ENCODE results near the gene DAAM1. TPM values are rescaled to one million over a fixed set of nuclear protein-coding genes. Genes with fewer than 3 reads are reported as not detected.

DAAM1 gene
- total RNA-seq, 1 donor from 2014 or later = 232 TPM

DNA sequence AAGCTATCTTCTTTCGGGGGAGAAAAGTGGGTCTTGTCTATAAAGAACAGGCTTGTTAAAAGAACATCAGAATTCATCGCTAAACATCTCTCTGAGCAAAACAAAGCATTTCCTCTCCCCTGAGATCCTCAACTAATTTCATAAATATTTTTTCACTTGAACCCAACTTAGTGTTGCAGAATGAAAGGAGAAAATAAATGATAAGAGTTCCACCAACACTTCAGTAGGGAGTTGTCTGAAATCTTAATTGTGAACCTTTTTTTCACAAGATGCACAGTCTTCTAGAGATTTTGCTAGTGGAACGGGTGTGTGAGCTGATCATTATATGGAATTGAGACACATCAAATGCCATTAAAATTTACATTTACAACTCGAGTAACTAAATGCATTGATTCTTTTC, 1.3 kb upstream of the DAAM1 start:
- FAIRE-seq (no peak), DNase-seq (ENCODE audit: low spot score in 2 of 2) (no peak)

DNA sequence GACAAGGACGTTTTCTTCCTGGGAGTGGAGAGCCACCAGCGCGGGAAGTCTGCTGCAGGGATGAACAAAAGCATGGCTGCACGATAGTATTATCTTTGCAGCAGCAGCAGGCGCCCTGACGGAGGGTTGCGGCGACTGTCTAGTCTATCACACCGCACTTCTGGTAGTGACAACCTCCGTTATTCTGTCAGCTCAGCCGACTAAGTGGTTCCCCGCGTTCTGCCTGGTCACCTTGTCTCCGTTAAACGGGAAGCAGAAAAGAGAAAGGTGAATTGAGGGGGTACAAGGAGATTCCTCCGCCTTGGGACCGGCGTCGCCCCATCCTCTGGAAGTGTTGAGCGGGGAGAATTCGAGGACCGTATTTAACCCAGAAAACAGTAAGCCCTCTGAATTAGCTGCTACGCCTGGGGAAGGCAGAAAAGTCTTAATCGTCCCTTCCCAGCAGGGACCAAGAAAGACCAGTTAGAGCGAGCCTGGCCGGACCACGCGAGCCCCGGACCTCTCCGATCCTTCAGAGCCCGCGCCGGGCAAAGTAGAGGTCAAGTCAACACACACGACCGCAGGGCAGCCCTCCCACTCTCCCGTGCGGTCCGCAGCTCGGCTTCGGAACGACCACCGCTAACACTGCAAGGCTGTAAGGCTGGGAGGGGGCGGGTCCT, 536 bp upstream of the DAAM1 start:
- peak in 1 of 2 donors; percentile 14 for DNase-seq (ENCODE audit: low spot score in 2 of 2)

DNA sequence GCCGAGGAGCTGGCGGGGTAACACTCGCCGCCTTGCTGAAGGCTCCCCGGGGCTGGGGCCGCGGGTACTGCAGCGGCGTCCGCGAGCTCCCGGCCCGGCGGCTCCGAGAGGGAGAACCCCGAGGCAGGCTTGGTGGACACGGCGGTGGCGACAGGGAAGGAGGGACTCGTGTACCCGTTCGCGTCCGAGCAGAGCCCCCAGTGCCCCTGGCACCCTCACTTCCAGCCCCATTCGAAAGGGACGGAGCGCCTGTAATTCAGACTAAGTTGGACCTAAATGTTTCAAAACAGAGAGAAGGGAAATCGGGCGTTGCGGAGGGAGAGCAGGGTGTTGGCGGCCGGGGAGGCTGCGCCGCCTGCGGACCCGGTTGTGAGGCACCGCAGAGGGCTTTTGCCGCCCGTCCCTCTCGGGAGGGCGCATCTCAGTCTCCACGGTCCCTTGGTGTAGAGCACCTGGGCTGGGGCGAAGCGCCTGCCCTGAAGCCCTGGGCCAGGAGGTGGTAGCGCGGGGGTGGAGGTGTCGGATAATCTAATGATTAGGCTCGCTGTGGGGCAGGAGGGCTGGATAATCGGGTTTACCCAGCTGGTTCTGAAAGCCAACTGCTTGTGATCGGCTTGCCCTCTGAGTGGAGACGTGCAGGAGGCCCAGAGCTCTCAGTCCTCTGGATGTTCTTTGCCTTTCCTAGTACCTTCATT, 771 bp downstream of the DAAM1 start:
- FAIRE-seq = no peak
- DNase-seq (ENCODE audit: low spot score in 2 of 2) = peak in 1 of 2 donors; percentile 29

More for the DNA sequence above, 536 bp upstream of the DAAM1 start:
- FAIRE-seq = no peak

DNA sequence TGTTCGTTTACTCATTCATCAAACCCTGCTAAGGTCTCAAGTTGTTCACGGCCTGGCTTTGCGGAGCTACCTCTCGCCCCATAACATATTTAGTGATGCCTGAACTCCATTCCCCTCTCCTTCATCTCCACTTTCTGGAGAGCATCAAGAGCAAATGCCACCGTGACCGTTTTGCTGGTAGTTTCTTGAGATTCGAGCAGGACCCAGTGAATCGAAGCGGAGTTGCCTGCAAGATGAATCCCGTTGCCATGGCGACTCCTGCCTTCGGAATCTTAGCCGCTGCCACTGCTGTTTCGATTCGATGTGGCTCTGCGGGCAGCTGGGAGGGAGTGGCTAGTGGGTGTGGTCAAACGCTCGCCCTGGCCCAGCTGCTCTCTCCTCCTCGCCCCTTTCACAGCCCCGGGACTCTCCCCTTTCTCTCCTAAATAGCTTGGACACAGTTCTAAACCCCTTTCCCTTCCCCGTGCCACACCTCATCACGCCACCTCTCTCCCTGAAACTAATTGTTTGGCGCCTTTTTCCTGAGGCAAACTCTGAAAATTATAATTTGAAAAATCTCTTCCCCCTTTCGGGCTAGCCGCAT, 1.4 kb downstream of the DAAM1 start:
- FAIRE-seq (no peak), DNase-seq (ENCODE audit: low spot score in 2 of 2) (peak; percentile 61 to 67)

DNA sequence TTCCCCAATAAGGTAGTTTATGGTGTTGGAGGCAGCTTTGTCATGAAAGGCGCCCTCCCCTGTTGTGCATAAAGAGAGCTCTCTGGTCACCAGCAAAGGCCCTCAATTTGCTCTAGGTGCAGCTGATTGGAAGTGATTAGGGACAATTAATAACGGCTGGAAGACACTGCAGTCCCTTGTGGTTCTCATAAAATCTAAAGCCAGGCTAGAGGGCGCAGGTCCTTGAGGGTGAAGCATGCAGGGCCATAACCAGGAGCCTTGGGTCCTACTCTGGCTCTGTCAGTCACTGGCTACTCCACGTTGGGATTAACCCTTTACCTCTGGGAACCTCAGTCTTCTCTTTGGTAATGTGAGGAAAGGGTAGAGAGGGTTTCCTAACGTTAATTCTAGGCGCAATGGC, 1.9 kb downstream of the DAAM1 start:
- DNase-seq (ENCODE audit: low spot score in 2 of 2) (no peak), FAIRE-seq (no peak)

DNA sequence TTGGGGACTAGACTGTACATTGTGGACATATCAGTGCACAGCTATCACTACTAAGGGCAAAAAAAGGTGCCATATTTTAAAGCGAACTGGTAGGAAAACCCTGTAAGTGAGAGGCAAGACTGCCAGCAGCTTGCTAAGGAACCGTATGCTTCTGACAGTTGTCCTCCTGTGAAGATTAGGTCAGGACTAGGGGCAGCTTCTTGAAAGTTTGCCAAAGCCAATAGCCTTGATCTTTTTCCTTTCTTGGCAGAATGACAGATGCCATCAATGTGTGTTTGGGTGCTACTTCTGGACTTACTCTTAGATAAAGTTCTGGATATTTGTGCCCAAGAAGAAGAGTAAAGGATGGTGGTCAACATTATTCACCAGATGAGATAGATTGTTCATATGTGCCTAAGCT, 7.4 kb downstream of the DAAM1 start:
- DNase-seq (ENCODE audit: low spot score in 2 of 2) (no peak), FAIRE-seq (no peak)

DNA sequence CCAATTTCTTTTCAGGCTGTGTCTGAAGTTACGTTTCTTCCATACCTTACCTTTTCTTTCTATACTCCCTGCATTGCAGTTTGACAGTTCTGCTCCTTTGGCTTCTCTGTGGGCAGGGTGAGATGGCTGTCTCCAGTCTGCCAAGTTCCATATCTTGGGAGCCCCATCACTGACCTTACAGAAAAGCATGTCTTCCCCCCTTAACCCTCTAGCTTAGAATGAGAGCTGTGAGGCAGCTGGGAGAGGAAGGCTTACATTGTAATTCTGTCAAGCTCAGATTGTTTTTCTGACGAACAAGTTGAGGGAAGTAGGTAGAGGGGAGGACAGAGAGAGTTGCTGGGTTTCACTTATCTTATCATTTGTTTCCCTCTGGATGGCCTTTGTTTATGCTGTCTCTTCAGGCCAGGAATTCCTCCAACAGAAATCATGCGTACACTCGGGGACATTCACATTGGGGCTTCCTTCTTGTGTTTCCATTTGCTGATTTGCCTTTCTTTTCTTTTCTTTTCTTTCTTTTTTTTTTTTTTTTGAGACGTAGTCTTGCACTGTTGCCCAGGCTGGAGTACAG, 9.3 kb downstream of the DAAM1 start:
- DNase-seq (ENCODE audit: low spot score in 2 of 2) (no peak), FAIRE-seq (no peak)

DNA sequence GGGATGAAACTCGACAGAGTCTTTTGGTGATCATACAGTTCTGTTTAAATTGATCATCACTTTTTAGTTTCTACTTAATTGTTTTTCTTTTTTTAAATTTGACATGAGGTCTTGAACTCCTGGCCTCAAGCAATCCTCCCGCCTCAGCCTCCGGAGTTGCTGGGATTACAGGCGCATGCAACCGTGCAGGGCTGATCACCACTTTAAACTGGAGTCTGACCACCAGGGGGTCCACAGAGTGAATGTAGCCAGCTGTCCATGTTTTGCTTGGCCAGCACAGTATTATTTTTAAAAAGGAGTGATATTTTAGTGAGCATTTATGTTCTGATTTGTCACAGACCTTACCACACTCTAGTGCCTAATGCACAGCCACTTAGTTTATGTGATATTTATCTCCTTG, 10.7 kb downstream of the DAAM1 start:
- DNase-seq (ENCODE audit: low spot score in 2 of 2) (no peak), FAIRE-seq (no peak)

DNA sequence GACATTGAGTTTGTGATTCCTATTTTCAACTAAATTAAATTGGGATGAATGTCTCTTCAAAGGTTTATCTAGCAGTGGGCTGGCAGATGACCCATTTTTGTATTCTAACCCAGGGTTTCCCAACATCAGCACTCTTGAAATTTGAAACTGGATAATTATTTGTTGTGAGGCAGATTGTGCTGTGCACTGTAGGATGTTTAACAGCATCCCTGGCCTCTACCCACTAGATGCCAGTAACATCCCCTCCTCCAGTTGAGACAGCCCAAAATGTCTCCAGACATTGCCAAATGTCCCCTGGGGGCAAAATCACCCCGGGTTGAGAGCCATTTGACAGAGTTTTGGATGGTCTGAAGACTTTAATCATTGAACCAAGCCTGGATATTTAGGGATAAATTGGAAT, 11.1 kb downstream of the DAAM1 start:
- FAIRE-seq (no peak), DNase-seq (ENCODE audit: low spot score in 2 of 2) (no peak)

DNA sequence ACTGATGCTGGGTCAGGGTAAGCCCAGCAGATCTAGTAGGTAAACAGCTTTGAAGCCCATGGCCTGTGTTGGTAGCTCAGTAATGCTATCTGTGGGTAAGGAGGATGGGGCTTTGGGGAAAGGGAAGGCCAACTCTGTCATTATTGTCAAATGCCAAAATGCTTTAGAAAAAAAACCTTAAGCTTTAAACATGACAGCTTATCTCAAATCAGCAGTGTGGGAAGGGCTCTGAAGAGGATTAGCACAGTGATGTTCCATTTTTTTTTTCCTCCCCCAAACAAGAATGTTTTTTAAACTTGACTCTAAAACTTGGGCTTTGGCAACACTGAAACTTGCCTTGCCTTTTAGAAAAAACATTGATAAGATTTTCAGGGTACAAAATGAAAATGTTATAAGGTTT, 11.7 kb downstream of the DAAM1 start:
- FAIRE-seq (no peak), DNase-seq (ENCODE audit: low spot score in 2 of 2) (no peak)

DNA sequence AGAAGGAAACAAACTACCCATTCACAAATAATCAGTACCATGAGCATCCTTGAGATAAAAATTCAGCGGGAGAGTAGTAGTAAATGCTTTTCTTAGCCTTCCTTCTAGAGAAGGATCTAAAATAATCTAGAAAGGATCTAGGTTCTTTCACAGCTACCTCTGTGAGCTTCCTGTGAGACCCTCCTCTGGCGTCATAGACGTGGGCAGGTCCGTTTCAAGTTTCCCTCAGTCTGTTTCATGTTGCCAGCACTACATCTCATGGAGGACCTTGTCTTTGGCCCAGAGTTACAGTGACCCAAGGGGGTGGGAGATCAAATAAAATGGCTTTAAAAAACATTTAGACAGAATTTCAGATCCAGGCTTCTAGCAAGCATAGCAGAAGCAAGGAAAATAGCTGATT, 13.6 kb downstream of the DAAM1 start:
- FAIRE-seq = no peak
- no peak for DNase-seq (ENCODE audit: low spot score in 2 of 2)

DNA sequence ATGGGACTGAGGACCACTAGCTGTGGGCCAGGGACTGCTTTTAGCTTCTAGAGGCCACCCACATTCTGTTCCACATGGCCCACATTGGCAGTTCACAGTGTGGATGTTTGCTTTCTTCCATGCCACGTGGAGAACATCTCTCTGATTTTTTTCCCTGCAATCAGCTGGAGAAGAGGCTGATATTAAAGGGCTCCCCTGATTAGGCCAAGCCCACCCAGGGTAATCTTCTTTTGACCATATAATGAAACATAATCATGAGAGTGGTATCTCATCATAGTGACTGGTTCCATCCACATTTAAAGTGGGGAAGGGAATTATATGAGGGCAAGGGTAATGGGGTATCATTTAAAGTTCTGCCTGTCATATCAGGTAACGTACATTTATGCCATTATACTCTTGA, 15.8 kb downstream of the DAAM1 start:
- DNase-seq (ENCODE audit: low spot score in 2 of 2) = no peak
- no peak for FAIRE-seq

DNA sequence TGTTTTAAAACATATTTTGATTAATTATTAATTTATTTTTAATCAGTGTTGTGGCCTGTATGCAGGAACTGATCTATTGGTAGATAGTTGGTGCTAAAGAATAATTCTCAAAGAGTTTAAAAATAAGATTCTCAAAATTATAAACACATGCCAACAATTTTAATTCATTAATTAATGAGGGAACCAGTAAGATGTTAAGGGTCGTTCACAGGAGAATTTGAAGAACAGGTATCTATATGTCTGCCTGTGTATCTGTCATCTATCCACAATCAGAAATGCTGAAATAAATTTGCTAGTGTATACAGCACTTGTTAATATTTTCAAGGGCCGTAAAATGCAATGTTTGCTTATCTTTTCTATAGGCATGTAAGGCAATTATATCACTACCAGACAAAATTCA, 18.4 kb downstream of the DAAM1 start:
- DNase-seq (ENCODE audit: low spot score in 2 of 2) (no peak), FAIRE-seq (no peak)

DNA sequence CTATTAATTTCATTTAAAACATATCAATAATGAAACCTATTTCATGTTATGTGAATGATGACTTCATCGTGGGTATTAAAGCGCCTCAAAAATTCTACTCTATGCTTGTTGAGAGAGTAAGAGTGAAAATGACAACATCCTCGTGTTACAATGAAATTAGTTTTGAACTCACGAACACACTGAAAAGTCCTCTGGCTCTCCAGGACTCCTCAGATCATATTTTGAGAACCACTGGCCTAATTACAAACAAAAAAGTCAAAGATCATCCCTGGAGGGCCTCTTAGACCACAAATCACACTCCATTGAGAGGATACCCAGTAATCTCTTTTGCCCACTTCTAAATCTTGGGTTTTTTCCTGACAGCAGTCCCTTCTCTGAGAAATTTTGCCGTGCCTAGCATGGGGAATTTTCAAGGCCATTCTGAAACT, 19.1 kb downstream of the DAAM1 start:
- no peak for DNase-seq (ENCODE audit: low spot score in 2 of 2)
- FAIRE-seq = no peak

DNA sequence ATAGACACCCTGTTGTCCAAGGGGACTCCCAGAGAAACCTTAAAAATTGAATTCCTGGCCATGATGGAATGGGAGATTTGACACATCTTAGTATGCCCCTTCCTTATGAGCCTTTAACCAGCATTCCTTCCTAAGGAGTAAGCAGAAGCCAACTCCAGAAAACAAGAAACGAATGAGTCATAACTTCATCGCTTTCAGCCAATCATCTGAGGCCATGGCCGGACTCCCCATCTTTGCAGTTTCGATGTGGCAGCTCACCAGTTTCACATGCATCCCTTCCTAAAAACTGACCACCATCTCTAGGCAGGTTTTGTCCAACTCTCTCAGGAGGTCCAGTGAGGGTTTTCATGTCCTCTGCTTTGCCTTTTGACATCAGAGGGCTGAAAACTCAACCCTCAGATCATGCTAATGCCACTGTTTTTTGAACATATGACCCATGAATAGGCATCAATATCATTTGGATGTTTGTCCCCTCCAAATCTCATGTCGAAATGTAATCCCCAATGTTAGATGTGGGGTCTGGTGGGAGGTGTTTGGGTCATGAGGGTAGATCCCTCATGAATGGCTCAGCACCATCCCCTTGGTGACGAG, 19.9 kb downstream of the DAAM1 start:
- DNase-seq (ENCODE audit: low spot score in 2 of 2) = no peak
- FAIRE-seq = no peak

DNA sequence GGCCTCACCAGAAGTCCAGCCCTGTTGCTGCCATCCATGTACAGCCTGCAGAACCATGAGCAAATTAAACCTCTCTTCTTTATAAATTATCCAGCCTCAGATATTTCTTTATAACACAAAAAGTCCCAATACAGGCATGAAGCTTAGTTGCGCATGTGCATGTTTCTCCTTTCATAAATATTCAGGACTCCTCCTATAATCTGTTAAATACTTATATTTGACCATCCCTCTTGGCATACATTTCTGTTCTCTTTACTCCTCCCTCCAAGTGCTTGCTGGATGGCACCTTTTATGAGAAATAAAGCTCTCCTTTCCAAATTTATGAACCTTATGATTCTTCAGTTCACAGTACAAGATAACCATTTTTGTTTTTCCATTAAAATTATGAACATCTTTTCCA, 20.5 kb downstream of the DAAM1 start:
- DNase-seq (ENCODE audit: low spot score in 2 of 2) (no peak), FAIRE-seq (no peak)

DNA sequence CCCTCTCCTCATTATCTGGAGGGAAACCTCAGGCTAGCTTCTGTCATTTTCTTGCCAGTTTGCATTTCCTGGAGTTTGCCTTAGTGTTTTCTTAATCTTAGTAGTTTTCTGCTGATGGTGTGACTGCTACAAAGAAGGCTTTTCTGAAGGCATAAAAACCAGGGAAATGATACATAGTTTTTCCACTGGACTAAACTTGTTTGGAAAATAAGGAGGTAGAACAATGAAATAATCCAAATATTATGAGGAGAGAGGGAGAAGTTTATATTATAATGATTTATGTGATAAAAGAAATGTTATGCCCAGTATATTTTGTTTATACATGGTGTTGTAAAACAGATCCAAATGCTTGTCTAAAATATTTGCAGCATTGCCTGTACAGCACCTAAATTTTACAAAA, 22.2 kb downstream of the DAAM1 start:
- FAIRE-seq = no peak
- DNase-seq (ENCODE audit: low spot score in 2 of 2) = no peak

DNA sequence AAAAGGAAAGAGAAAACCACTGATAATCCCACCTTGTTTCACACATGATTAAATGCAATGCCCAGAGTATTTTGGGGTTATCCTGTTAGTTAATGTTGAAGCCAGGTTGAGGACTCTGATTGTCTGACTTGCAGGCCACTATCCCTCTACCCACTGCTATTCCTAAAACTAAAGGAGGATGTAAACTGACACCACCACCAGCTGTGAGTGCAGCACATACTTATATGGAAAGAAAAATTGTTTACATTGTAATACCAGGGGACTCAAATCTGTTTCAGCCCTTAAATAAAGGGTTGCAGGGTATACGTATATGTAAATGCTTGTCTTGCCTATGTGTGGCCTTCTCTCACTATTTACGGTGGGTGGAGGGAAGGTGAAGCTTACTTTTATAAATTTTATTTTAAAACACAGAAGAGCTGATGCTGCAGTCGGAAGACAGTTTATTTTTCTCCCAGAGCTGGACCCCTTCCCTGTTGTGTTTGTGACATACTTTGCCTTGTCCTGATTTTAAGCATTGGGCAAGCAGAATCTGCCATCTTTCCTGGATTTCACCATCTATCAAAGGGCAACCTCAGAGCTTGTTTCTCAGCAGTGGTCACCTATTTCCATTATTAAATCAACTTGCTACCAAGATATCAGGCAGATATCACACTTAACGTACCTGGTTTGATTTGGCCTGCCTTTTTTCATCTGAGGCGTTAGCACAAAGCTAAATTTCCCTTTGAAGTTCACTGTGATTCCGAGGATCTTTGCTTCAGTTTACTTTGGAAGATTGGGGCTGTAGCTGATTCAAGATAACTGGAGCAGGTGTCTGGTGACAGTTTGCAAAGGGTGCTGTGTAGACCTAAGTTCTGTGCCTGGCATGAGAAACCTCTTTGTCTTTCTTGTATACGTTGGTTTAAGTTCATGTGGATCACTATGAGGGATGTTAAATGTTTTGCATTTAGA, 25.2 kb downstream of the DAAM1 start:
- no peak for DNase-seq (ENCODE audit: low spot score in 2 of 2)
- FAIRE-seq = no peak

DNA sequence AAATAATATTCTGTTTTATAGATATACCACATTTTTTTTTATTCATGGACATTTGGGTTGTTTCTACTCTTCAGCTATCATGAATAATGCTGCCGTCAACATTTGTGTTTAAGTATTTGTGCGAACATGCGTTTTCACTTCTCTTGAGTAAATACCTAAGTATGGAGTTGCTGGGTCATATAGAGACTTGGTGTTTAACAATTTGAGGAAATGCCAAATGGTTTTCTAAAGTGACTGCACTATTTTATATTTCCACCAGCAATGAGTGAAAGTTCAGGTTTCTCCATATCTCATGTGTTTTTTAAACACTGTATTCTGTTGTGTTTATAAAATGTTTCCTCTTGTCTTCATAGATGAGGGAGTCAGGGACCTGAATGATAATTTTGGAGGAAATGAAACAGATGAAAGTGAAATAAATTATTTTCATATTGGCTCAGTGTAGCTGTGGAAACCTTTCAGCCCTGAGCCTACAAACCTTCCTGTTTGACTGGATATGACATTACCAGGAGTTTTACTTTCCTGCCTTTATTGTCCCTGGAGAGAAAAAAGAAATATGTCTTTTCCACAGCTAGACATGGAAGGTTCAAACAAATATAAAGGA, 26.3 kb downstream of the DAAM1 start:
- FAIRE-seq = no peak

DNA sequence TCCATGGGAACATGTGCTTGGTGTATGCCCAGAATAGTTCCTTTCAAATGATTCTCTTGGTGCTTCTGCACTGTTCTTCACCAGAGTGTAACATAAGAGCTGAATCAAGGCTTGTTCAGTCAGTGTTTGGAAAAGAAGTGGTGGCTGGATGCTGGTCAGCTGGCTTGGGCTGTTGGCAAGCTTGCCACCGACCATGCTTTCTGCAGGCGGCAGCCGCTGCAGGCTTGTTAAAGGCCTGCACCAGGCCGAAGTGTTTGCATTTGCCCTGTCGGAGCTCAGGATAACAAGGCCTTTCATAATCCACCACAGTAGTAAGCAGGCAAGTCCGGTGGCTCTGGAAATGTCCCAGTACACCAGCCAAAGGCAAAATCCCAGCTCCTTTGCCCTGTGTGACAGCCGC, 26.9 kb downstream of the DAAM1 start:
- FAIRE-seq (no peak), DNase-seq (ENCODE audit: low spot score in 2 of 2) (peak in 1 of 2 donors; percentile 14)

More for the DNA sequence above, 26.3 kb downstream of the DAAM1 start:
- DNase-seq (ENCODE audit: low spot score in 2 of 2) = no peak
